ENCODE data around the gene SLC2A13.

GRCh38 chr12:39763071-39763889 lies 342.6 kb downstream of the SLC2A13 start:
- TF ChIP-seq CTCF (IDR thresholded peaks at IDR 0.05): no peak
- TF ChIP-seq POLR2A (IDR thresholded peaks at IDR 0.05): no peak
